Measurements from ENCODE around the gene IL1RL1.

- no peak for TF ChIP-seq CTCF (IDR thresholded peaks at IDR 0.05)
- TF ChIP-seq POLR2A (IDR thresholded peaks at IDR 0.05): no peak
- TF ChIP-seq POLR2AphosphoS5 (IDR thresholded peaks at IDR 0.05): no peak
These were observed 76.6 kb downstream of the IL1RL1 start for GRCh38 chr2:102387763-102388546.

Data from sigmoid colon (tissue), 4 donors.